ENCODE data around the gene KCP.

- TF ChIP-seq CTCF (IDR thresholded peaks at IDR 0.05) (no peak), EZH2 (IDR thresholded peaks at IDR 0.05; ENCODE audit: borderline replicate concordance, insufficient read depth, low read depth, low read length, poor library complexity, severe bottlenecking) (no peak)
These were observed 73.7 kb downstream of the KCP start for GRCh38 chr7:128836729-128837348.
